ENCODE measurements around the gene FJX1.
A peak's percentile ranks its signal among the peaks of the same experiment; 100 is the strongest.
"Not testable (repeated sequence)": the region's sequence is repeated elsewhere in the genome, so short reads cannot be mapped to it uniquely, and the experiment has no call there.

The FJX1 gene

GRCh38 chr11:35639591-35640179, 21.4 kb downstream of the FJX1 start:
- DNase-seq, result no peak

GRCh38 chr11:35641171-35641897, 23.1 kb downstream of the FJX1 start:
- no peak for DNase-seq

- DNase-seq, result no peak
Observed at GRCh38 chr11:35641964-35642363, 23.7 kb downstream of the FJX1 start.

- DNase-seq, result peak; percentile 45
Observed at GRCh38 chr11:35647421-35648093, 29.3 kb downstream of the FJX1 start.

- no peak for DNase-seq
Observed at GRCh38 chr11:35650006-35650405, 31.7 kb downstream of the FJX1 start.

GRCh38 chr11:35650467-35650866, 32.2 kb downstream of the FJX1 start:
- DNase-seq, result no peak

- DNase-seq, result no peak
Observed at GRCh38 chr11:35651263-35651662, 33.0 kb downstream of the FJX1 start.

GRCh38 chr11:35652786-35653185, 34.5 kb downstream of the FJX1 start:
- DNase-seq, result not testable (repeated sequence)

- DNase-seq, result no peak
Observed at GRCh38 chr11:35654711-35655110, 36.5 kb downstream of the FJX1 start.

GRCh38 chr11:35655254-35655653, 37.0 kb downstream of the FJX1 start:
- DNase-seq, result no peak

GRCh38 chr11:35655856-35656255, 37.6 kb downstream of the FJX1 start:
- DNase-seq, result no peak

- DNase-seq, result no peak
Observed at GRCh38 chr11:35658020-35658948, 40.0 kb downstream of the FJX1 start.

GRCh38 chr11:35661534-35661933, 43.3 kb downstream of the FJX1 start:
- no peak for DNase-seq

GRCh38 chr11:35662061-35662648, 43.9 kb downstream of the FJX1 start:
- peak; percentile 73 for DNase-seq

GRCh38 chr11:35662649-35663407, 44.6 kb downstream of the FJX1 start, which contains the start of gene TRIM44:
Gene TRIM44, plus strand, starts transcription at chr11:35662775. Its CDS starts 337 bp downstream, at chr11:35663112.
- DNase-seq, result peak; percentile 80

- DNase-seq, result no peak
Observed at GRCh38 chr11:35663408-35663702, 45.1 kb downstream of the FJX1 start.

GRCh38 chr11:35664977-35665441, 46.7 kb downstream of the FJX1 start:
- DNase-seq, result no peak

GRCh38 chr11:35667257-35667656, 49.0 kb downstream of the FJX1 start:
- DNase-seq, result no peak

- not testable (repeated sequence) for DNase-seq
Observed at GRCh38 chr11:35668350-35668749, 50.1 kb downstream of the FJX1 start.

Data from NCI-H2029 (cell line).